Measurements from ENCODE around the gene ZNF668.

Gene ZNF668

GRCh38 chr16:31099860-31100638, 26.0 kb upstream of the ZNF668 start:
- H3K4me3 ChIP-seq, result no peak overlapping the region

DNA sequence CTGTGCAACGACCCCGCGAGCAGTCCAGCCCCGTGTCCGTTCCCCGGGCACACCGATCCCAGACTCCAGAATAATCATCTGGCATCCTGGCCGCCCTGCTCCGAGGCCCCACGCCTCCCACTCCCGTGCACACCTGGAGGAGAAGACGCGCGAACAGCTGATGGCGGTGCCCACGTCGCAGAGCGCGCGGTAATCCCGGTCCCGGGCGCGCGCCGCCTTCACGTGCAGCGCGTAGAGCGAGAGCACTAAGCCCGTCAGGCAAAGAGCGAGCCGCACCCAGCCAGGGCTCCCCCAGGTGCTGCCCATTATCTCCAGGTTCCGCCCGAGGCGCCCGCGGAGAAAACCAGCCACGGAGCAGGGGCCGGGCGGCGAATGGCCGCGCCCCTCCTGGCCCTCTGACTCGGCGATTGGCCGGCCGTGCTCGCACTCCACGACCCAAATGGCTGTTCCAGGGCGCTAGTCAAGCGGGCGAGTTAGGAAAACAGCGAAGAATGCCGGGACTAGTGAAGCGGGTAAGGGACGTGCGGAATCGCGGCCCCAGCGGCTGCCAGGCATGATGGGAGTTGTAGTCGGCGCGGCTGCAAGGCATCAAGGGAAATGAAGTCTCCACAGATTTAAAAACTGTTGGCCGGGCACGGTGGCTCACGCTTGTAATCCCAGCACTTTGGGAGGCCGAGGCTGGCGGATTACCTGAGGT, 20.5 kb upstream of the ZNF668 start, which contains the start of gene VKORC1:
Gene VKORC1, minus strand, starts transcription at position 374 of the 697 bp plus-strand sequence. Its CDS starts 68 bp downstream, at position 306.
- H3K36me3 ChIP-seq, result peaks cover 30% of the 10 kb centered on the region
- peaks cover 20% of the 10 kb centered on the region; the same call in 1 of the 2 replicates for H4K20me1 ChIP-seq
- peaks cover 30% of the 10 kb centered on the region for H3K4me1 ChIP-seq
- no peak for TF ChIP-seq Cebpa-rat (IDR thresholded peaks at IDR 0.05)
- H3K4me3 ChIP-seq, result peak within 1 kb of the TSS; percentile 95
- no peaks in the 10 kb centered on the region for H3K27me3 ChIP-seq
- H3K27ac ChIP-seq, result peak within 1 kb of the TSS; percentile 85
- H3K9ac ChIP-seq, result peak within 1 kb of the TSS; percentile 92
- H3K9me3 ChIP-seq, result no peaks in the 10 kb centered on the region
- H3K4me2 ChIP-seq, result peak within 1 kb of the TSS; percentile 96

More at GRCh38 chr16:31099860-31100638, 26.0 kb upstream of the ZNF668 start:
- H3K36me3 ChIP-seq, result no peaks in the 10 kb centered on the region
- no peak overlapping the region for H3K9ac ChIP-seq
- no peaks in the 10 kb centered on the region for H4K20me1 ChIP-seq
- H3K4me2 ChIP-seq, result no peak overlapping the region
- no peak overlapping the region for H3K27ac ChIP-seq
- peaks cover 14% of the 10 kb centered on the region for H3K4me1 ChIP-seq
- H3K27me3 ChIP-seq, result no peaks in the 10 kb centered on the region
- no peak for TF ChIP-seq Cebpa-rat (IDR thresholded peaks at IDR 0.05)
- H3K9me3 ChIP-seq, result no peaks in the 10 kb centered on the region

DNA sequence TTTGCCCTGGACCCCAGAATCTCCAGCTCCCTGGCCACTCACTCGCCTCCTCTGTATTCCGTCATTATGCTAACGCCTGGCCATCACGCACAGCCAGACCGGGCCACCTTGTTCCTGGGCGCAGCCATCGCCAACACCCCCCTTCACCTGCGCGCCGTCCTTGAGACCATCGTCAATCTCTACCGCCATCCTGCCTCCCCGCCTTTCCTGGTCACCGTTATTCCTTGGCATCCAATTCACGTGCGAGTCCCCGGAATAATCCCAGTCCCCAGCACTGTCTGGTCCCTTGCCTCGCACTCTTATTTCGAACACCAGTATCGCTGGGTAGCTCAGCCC, 20.0 kb upstream of the ZNF668 start:
- Histone ChIP-seq H4K20me1 (peaks cover 23% of the 10 kb centered on the region), H3K27me3 (no peaks in the 10 kb centered on the region), H3K9ac (peak overlapping the region; percentile 92), H3K4me3 (peak overlapping the region; percentile 95), H3K4me1 (peaks cover 30% of the 10 kb centered on the region), H3K27ac (peak overlapping the region; percentile 85), H3K4me2 (peak overlapping the region; percentile 96), H3K9me3 (no peaks in the 10 kb centered on the region), H3K36me3 (peaks cover 35% of the 10 kb centered on the region)
- TF ChIP-seq Cebpa-rat (IDR thresholded peaks at IDR 0.05), result no peak

GRCh38 chr16:31093132-31093703, 19.2 kb upstream of the ZNF668 start:
- Histone ChIP-seq H3K4me3 (peak overlapping the region; percentile 95), H3K4me1 (peaks cover 30% of the 10 kb centered on the region), H3K9me3 (no peaks in the 10 kb centered on the region), H4K20me1 (peaks cover 32% of the 10 kb centered on the region), H3K27me3 (no peaks in the 10 kb centered on the region), H3K27ac (no peak overlapping the region), H3K9ac (peak overlapping the region; percentile 92), H3K4me2 (peak overlapping the region; percentile 96), H3K36me3 (peaks cover 43% of the 10 kb centered on the region)
- no peak for TF ChIP-seq Cebpa-rat (IDR thresholded peaks at IDR 0.05)

DNA sequence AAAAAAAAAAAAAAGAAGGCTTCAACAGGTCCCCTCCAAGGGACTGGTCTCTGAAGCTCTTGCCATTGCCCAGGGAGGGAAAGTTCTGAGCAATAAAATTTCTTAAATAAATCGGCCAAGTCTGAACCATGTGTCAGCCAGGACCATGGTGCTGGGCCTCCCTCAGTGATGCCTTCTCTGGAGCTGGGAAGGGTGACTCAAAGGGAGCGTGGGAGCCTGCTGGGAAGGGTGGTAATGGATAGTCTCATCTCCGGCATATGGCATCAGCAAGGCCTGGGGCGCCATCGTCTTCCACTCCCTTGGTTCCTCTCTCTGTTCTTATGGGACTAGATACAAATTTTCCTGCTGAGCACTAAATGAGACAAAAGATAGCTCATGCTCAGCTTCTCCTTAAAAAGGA, 18.3 kb upstream of the ZNF668 start:
- Histone ChIP-seq H3K27ac (no peak overlapping the region), H3K36me3 (peaks cover 52% of the 10 kb centered on the region), H4K20me1 (peaks cover 40% of the 10 kb centered on the region), H3K4me3 (no peak overlapping the region), H3K4me2 (no peak overlapping the region; the same call in 1 of the 2 replicates), H3K9me3 (no peaks in the 10 kb centered on the region), H3K4me1 (peaks cover 30% of the 10 kb centered on the region), H3K27me3 (no peaks in the 10 kb centered on the region), H3K9ac (no peak overlapping the region)
- no peak for TF ChIP-seq Cebpa-rat (IDR thresholded peaks at IDR 0.05)

GRCh38 chr16:31090540-31090939, 16.5 kb upstream of the ZNF668 start:
- H4K20me1 ChIP-seq, result peaks cover 58% of the 10 kb centered on the region
- no peak overlapping the region for H3K4me2 ChIP-seq
- no peaks in the 10 kb centered on the region for H3K27me3 ChIP-seq
- H3K4me3 ChIP-seq, result no peak overlapping the region
- no peak overlapping the region for H3K27ac ChIP-seq
- H3K9me3 ChIP-seq, result no peaks in the 10 kb centered on the region
- H3K9ac ChIP-seq, result no peak overlapping the region
- H3K36me3 ChIP-seq, result peaks cover 70% of the 10 kb centered on the region
- peaks cover 21% of the 10 kb centered on the region for H3K4me1 ChIP-seq
- no peak for TF ChIP-seq Cebpa-rat (IDR thresholded peaks at IDR 0.05)

DNA sequence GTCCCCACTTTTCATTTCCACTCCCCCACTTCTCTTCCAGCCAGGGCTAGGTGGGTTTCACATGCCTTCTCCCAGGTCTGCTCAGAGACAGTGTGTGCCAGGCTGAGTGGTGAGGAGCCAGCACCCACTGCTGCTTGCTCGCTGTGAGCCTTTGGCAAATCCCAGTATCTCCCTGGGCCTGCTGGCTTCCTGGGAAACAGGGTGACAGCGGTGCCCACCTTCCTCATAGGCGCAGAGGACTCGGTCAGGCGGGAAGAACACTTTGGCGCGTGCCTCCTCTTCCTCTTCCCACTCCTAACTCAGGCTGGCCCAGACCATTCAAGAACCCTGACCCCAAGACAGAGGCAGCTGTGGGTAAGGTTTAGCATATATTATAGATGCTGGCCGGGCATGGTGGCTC, 15.2 kb upstream of the ZNF668 start:
- Histone ChIP-seq H3K4me2 (no peak overlapping the region), H4K20me1 (peaks cover 72% of the 10 kb centered on the region), H3K27me3 (no peaks in the 10 kb centered on the region), H3K9me3 (no peaks in the 10 kb centered on the region), H3K4me3 (no peak overlapping the region), H3K27ac (no peak overlapping the region), H3K36me3 (peaks cover 84% of the 10 kb centered on the region), H3K9ac (no peak overlapping the region), H3K4me1 (peaks cover 15% of the 10 kb centered on the region)
- no peak for TF ChIP-seq Cebpa-rat (IDR thresholded peaks at IDR 0.05)

DNA sequence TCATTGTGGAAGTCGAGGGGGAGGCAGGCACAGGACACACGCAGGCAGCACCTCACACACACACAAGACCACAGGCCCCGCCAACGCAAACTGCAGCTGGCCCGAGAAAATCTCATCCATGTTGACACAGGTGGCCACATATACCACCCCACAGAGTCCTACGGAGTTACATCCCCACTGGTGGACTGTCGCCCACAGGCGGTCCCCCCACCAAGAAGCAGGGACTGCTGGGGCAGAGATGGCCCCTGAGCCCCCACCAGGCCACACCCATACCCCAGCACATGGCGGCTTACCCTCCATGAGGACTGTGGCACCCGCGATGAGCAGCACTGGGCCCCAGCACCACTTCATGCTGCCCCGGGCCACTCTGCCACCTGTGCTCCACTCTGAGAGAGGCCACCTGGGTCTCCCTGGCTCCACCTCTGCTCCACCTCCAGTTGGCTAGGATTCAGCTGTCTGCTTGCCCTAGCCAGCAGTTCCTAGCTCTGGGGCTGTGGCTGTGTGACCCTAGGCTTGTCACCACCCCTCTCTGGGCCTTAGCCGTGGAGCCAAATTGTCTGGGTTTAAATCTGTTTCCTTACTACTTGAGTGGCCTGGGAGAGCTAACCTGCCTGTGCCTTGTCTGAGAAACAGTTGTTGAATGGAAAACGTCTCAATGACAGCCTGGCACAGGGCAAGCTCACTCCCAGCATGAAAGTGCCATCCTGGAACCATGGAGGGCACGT, 14.6 kb upstream of the ZNF668 start, which contains the start of gene PRSS53:
Gene PRSS53, minus strand, starts transcription at position 485 of the 725 bp plus-strand sequence. Its CDS starts 134 bp downstream, at position 351.
- no peak within 1 kb of the TSS for H3K4me3 ChIP-seq
- no peak for TF ChIP-seq Cebpa-rat (IDR thresholded peaks at IDR 0.05)
- peaks cover 76% of the 10 kb centered on the region for H4K20me1 ChIP-seq
- peaks cover 11% of the 10 kb centered on the region for H3K4me1 ChIP-seq
- H3K9me3 ChIP-seq, result no peaks in the 10 kb centered on the region
- no peak within 1 kb of the TSS for H3K9ac ChIP-seq
- H3K27me3 ChIP-seq, result no peaks in the 10 kb centered on the region
- H3K27ac ChIP-seq, result no peak within 1 kb of the TSS
- peaks cover 89% of the 10 kb centered on the region for H3K36me3 ChIP-seq
- H3K4me2 ChIP-seq, result no peak within 1 kb of the TSS

GRCh38 chr16:31087971-31088370, 13.9 kb upstream of the ZNF668 start:
- no peak overlapping the region for H3K4me2 ChIP-seq
- no peak overlapping the region for H3K27ac ChIP-seq
- H3K9ac ChIP-seq, result no peak overlapping the region
- no peaks in the 10 kb centered on the region for H3K9me3 ChIP-seq
- no peak overlapping the region for H3K4me3 ChIP-seq
- no peaks in the 10 kb centered on the region for H3K27me3 ChIP-seq
- no peak for TF ChIP-seq Cebpa-rat (IDR thresholded peaks at IDR 0.05)
- H3K36me3 ChIP-seq, result peaks cover 96% of the 10 kb centered on the region
- H3K4me1 ChIP-seq, result peaks cover 6% of the 10 kb centered on the region; the same call in 1 of the 2 replicates
- H4K20me1 ChIP-seq, result peaks cover 82% of the 10 kb centered on the region

Measured in BLaER1 (cell line).